ENCODE results near the gene TOM1L2. TPM values are rescaled to one million over a fixed set of nuclear protein-coding genes. Genes with fewer than 3 reads are reported as not detected.
"Not testable (repeated sequence)": the region's sequence is repeated elsewhere in the genome, so short reads cannot be mapped to it uniquely, and the experiment has no call there.

The TOM1L2 gene
- total RNA-seq, 2 donors from 2014 or later = 47.6 to 68.7 TPM

DNA sequence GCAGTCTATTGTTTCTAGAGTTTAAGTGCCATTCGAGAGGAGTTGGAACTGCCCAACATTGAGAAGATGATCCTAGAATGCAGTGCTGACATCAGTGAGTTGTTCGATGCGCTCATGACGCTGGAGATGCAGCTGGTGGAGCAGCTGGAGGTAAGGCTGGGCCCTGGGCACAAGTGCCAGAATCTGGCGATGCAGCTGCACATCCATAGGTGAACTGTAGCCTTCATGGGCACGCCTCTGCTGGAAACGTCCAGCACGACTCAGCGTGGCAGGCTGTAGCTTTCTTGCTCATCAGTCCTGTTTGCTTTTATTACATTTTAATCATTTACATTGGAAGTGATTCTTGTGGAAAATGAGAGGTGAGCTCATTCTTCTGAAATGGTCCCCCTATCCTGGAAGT lies 32.1 kb upstream of the TOM1L2 start:
- no peak for DNase-seq
- intact Hi-C loops (cut with DNase I) = no loop called here
- no peaks in the 10 kb centered on the region for H3K36me3 ChIP-seq
- no peak overlapping the region for H3K4me3 ChIP-seq
- H3K27ac ChIP-seq = no peak overlapping the region
- TF ChIP-seq, protein P1, sequence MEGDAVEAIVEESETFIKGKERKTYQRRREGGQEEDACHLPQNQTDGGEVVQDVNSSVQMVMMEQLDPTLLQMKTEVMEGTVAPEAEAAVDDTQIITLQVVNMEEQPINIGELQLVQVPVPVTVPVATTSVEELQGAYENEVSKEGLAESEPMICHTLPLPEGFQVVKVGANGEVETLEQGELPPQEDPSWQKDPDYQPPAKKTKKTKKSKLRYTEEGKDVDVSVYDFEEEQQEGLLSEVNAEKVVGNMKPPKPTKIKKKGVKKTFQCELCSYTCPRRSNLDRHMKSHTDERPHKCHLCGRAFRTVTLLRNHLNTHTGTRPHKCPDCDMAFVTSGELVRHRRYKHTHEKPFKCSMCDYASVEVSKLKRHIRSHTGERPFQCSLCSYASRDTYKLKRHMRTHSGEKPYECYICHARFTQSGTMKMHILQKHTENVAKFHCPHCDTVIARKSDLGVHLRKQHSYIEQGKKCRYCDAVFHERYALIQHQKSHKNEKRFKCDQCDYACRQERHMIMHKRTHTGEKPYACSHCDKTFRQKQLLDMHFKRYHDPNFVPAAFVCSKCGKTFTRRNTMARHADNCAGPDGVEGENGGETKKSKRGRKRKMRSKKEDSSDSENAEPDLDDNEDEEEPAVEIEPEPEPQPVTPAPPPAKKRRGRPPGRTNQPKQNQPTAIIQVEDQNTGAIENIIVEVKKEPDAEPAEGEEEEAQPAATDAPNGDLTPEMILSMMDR (IDR thresholded peaks at IDR 0.05) = no peak
- no peaks in the 10 kb centered on the region for H3K27me3 ChIP-seq
- H3K4me1 ChIP-seq = no peaks in the 10 kb centered on the region
- H3K9me3 ChIP-seq = no peaks in the 10 kb centered on the region
- H3K9ac ChIP-seq (ENCODE audit: low read depth in 2 of 2, low read length in 2 of 2) = no peak overlapping the region

DNA sequence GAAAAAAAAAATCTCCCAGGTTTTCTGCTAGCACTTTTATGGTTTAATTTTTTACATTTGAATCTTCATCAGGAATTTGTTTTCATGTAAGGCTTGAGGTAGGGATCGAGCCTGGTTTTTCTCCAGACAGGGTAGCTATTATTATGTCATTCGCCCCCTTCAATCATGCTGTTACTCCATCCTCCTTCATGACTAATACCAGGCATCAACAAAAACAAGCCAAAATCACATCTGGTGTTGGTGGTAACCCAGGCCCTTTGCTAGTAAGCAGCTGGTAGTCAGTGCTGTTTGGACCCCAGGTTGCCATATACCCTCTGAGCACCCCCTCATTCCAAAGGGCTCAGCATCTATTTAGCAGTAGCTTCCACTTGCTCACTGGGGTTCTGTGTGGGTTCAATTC lies 30.0 kb upstream of the TOM1L2 start:
- H3K27ac ChIP-seq = no peak overlapping the region
- no peaks in the 10 kb centered on the region for H3K36me3 ChIP-seq
- H3K4me3 ChIP-seq = no peak overlapping the region
- DNase-seq = no peak
- H3K9ac ChIP-seq (ENCODE audit: low read depth in 2 of 2, low read length in 2 of 2) = no peak overlapping the region
- no peaks in the 10 kb centered on the region for H3K4me1 ChIP-seq
- H3K9me3 ChIP-seq = no peaks in the 10 kb centered on the region
- TF ChIP-seq, protein P1 (IDR thresholded peaks at IDR 0.05) = no peak
- intact Hi-C loops (cut with DNase I) = no loop called here
- H3K27me3 ChIP-seq = no peaks in the 10 kb centered on the region

DNA sequence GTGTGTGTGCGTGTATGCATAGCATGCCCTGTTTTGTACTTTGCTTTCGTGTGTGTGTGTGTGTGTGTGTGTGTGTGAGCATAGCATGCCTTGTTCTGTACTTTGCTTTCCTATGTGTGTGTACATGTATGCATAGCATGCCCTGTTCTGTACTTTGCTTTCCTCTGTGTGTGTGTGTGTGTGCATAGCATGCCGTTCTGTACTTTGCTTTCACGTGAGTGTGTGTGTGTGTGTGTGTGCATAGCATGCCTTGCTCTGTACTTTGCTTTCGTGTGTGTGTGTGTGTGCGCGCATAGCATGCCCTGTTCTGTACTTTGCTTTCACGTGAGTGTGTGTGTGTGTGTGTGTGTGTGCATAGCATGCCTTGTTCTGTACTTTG lies 27.8 kb upstream of the TOM1L2 start:
- Histone ChIP-seq H3K27me3 (no peaks in the 10 kb centered on the region), H3K9ac (ENCODE audit: low read depth in 2 of 2, low read length in 2 of 2) (no peak overlapping the region), H3K4me3 (no peak overlapping the region), H3K36me3 (no peaks in the 10 kb centered on the region), H3K27ac (no peak overlapping the region), H3K9me3 (no peaks in the 10 kb centered on the region), H3K4me1 (no peaks in the 10 kb centered on the region)
- intact Hi-C loops (cut with DNase I) = no loop called here
- DNase-seq = no peak
- TF ChIP-seq, protein P1 (IDR thresholded peaks at IDR 0.05) = no peak

DNA sequence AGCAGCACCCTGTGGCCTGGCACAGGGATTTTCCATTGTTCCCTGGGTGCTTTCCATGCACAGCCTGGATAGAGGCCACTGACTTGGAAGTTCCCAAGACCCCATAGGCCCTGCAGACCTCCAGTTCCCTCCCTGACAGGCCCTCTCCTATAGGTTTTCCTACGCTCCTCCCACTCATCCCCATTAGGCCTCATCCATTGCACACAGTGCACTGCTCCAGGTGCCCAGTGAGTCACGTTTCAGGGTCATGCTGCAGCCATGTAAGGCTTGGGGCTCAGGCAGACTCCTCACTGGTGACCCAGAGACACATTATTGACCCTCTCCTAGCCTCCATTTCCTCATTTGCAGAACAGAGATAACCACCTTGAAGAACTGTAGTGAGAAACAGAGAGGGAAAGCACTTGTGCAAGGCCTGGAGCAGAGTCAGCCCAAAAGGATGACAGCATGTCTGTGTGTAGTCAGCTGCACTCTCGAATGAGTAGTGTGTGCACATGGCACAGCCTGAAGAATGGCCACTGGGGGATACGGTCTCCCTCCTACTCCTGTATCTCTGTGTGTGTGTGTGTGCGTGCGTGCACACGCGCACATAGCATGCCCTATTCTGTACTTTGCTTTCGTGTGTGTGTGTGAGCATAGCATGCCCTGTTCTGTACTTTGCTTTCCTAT lies 27.3 kb upstream of the TOM1L2 start:
- Histone ChIP-seq H3K4me3 (no peak overlapping the region), H3K36me3 (no peaks in the 10 kb centered on the region), H3K27ac (no peak overlapping the region), H3K9me3 (no peaks in the 10 kb centered on the region), H3K27me3 (no peaks in the 10 kb centered on the region), H3K9ac (ENCODE audit: low read depth in 2 of 2, low read length in 2 of 2) (no peak overlapping the region), H3K4me1 (no peaks in the 10 kb centered on the region)
- TF ChIP-seq, protein P1 (IDR thresholded peaks at IDR 0.05) = no peak
- intact Hi-C loops (cut with DNase I) = no loop called here
- DNase-seq = no peak

DNA sequence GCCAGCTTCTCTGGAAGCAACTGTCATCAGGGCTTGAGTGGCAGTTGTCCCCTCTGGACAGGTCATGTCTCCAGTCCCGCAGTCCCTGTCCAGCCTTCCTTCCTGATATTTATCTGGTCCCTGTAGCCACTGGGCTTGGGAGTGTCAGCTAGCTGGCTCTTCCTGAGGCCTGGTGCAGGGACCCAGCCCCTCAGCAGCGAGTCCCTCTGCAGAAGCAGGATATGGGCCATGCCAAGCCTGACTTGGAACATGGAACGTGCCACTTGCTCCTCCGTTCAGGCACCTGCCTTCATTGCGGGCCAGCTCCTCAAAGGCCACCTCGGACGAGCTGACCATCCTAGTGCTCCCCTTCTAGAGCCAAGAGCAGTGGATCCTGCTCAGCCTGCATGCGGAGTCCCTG lies 26.7 kb upstream of the TOM1L2 start:
- no peak for DNase-seq
- no peaks in the 10 kb centered on the region for H3K27me3 ChIP-seq
- intact Hi-C loops (cut with DNase I) = no loop called here
- H3K4me3 ChIP-seq = no peak overlapping the region
- H3K36me3 ChIP-seq = no peaks in the 10 kb centered on the region
- H3K9ac ChIP-seq (ENCODE audit: low read depth in 2 of 2, low read length in 2 of 2) = no peak overlapping the region
- no peaks in the 10 kb centered on the region for H3K9me3 ChIP-seq
- TF ChIP-seq, protein P1 (IDR thresholded peaks at IDR 0.05) = no peak
- no peak overlapping the region for H3K27ac ChIP-seq
- H3K4me1 ChIP-seq = no peaks in the 10 kb centered on the region

DNA sequence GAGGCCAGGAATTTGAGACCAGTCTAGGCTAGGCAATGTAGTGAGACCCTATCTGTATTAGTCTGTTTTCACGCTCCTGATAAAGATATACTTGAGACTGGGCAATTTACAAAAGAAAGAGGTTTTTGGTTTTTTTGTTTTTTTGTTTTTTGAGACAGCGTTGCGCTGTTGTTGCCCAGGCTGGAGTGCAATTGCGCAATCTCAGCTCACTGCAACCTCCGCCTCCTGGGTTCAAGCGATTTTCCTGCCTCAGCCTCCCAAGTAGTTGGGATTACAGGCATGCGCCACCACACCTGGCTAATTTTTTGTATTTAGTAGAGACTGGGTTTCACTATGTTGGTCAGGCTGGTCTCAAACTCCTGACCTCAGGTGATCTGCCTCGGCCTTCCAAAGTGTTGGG lies 23.7 kb upstream of the TOM1L2 start:
- H3K36me3 ChIP-seq; H3K27me3 ChIP-seq; intact Hi-C loops (cut with DNase I); H3K4me3 ChIP-seq; H3K4me1 ChIP-seq; H3K9ac ChIP-seq (ENCODE audit: low read depth in 2 of 2, low read length in 2 of 2); H3K9me3 ChIP-seq; DNase-seq; H3K27ac ChIP-seq: not testable (repeated sequence)

Data from colonic mucosa (tissue), 4 donors.